Left lung (tissue), 10 donors: ENCODE data around the gene TCEA2. TPM values are rescaled to one million over a fixed set of nuclear protein-coding genes. Genes with fewer than 3 reads are reported as not detected.

Experiments used
- ATAC-seq: fragments of 200-7000 bp; cut with Tn5 transposase; one replicate; pipeline ENCODE4 v1.9.1; 2020; ENCODE audit warnings: moderate library complexity
- DNase-seq, 4 donors: peaks; one replicate each; pipeline ENCODE4 v3.0.0-alpha.2; 2013 to 2020
- H3K27ac ChIP-seq, 2 donors: fragments of 200-600 bp; sonication (generic) in 1 of 2; one replicate each; pipeline versions ENCODE4 v1.5.0 to v1.8.0; 2020 to 2021
- H3K27me3 ChIP-seq, 2 donors: fragments of 200-600 bp; sonication (generic) in 1 of 2; one replicate each; pipeline versions ENCODE4 v1.5.0 to v1.8.0; 2020 to 2021
- H3K36me3 ChIP-seq, 2 donors: fragments of 200-600 bp; sonication (generic) in 1 of 2; one replicate each; pipeline versions ENCODE4 v1.5.0 to v1.8.0; 2020 to 2021
- H3K4me1 ChIP-seq, 2 donors: fragments of 200-600 bp; one replicate each; pipeline ENCODE4 v1.8.0; 2021
- H3K4me3 ChIP-seq, 2 donors: fragments of 200-600 bp; sonication (generic) in 1 of 2; one replicate each; pipeline versions ENCODE4 v1.5.0 to v1.8.0; 2020 to 2021; ENCODE audit warnings: mild to moderate bottlenecking in 1 of 2
- H3K9me3 ChIP-seq, 2 donors: fragments of 200-600 bp; sonication (generic) in 1 of 2; one replicate each; pipeline versions ENCODE4 v1.5.0 to v1.8.0; 2020 to 2021
- CTCF ChIP-seq, 2 donors: fragments of 200-600 bp; sonication (generic) in 1 of 2; IDR thresholded peaks; one replicate each; pipeline versions ENCODE4 v1.5.0 to v1.8.0; 2021; ENCODE audit warnings: antibody characterized with exemption in 2 of 2
- intact Hi-C, 2 donors: fragments of 100-400 bp; cut with DNase I; formaldehyde crosslinking; loops; one replicate each; pipeline versions ENCODE4 v1.11.2 to v1.14.2; 2022
- polyA plus RNA-seq, 6 donors: library from polyadenylated mRNA; unstranded; fragments of 120-200 nt; gene quantifications; one replicate each; pipeline ENCODE4 v1.2.1, GENCODE V29; 2013; ENCODE audit not compliant: insufficient read length in 6 of 6
- total RNA-seq, 2 donors: library from RNA; stranded (reverse); fragmentation: NEBNext Ultra II Directional; extraction: Animal tissue kit (Norgen Biotek cat#: 25700); gene quantifications; one replicate each; pipeline ENCODE4 v1.2.1, GENCODE V29; 2021
- donor health status: DM: no; HTN: yes; CAD: no.
- donor health status: DM: no; HTN: no; CAD: no.

The TCEA2 gene
- total and polyA plus RNA-seq, 8 donors: 31.2 to 93.0 (median 75.9) TPM

- ATAC-seq (no peak), DNase-seq (no peak)
- Histone ChIP-seq H3K27me3 (peaks cover 9 to 32% of the 10 kb centered on the region in 2 donors), H3K4me3 (no peak overlapping the region), H3K4me1 (peaks cover 0 to under 1% of the 10 kb centered on the region in 2 donors), H3K27ac (no peak overlapping the region), H3K9me3 (no peaks in the 10 kb centered on the region), H3K36me3 (peaks cover 0 to 23% of the 10 kb centered on the region in 2 donors)
- intact Hi-C loops: no loop called here
- TF ChIP-seq CTCF (IDR thresholded peaks at IDR 0.05): no peak
Measured at GRCh38 chr20:64096535-64096934, 33.5 kb downstream of the TCEA2 start.

- Histone ChIP-seq H3K4me3 (no peak overlapping the region), H3K36me3 (peaks cover 0 to 23% of the 10 kb centered on the region in 2 donors), H3K27ac (no peak overlapping the region), H3K4me1 (peaks cover 6 to 14% of the 10 kb centered on the region in 2 donors), H3K9me3 (no peaks in the 10 kb centered on the region), H3K27me3 (peaks cover 26 to 45% of the 10 kb centered on the region in 2 donors)
- ATAC-seq: no peak
- no peak for TF ChIP-seq CTCF (IDR thresholded peaks at IDR 0.05)
- intact Hi-C loops: no loop called here
- DNase-seq: peak in 1 of 4 donors; percentile 67
Measured at GRCh38 chr20:64098471-64099013, 35.5 kb downstream of the TCEA2 start.

DNA sequence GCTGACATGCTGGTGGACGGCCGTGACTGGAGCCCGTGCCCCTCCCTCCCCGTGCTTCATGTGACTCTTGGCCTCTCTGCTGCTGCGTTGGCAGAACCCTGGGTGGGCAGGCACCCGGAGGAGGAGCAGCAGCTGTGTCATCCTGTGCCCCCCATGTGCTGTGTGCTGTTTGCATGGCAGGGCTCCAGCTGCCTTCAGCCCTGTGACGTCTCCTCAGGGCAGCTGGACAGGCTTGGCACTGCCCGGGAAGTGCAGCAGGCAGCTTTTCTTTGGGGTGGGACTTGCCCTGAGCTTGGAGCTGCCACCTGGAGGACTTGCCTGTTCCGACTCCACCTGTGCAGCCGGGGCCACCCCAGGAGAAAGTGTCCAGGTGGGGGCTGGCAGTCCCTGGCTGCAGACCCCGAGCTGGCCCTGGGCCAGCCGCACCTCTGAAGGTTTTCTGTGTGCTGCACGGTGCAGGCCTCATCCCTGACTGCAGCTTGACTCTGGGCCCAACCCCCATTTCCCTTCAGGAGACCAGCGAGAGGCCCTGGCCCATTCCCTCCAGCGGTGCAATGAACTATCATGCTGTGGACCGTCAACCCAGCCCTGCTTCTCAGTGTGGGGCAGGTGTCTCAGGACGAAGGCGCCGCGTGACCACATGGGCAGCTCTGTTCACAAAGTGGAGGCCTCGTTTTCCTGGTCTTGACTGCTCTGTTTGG, 36.2 kb downstream of the TCEA2 start:
- no peak for TF ChIP-seq CTCF (IDR thresholded peaks at IDR 0.05)
- Histone ChIP-seq H3K27ac (no peak overlapping the region), H3K4me1 (peaks cover 6 to 14% of the 10 kb centered on the region in 2 donors), H3K4me3 (no peak overlapping the region), H3K36me3 (peaks cover 0 to 23% of the 10 kb centered on the region in 2 donors), H3K9me3 (no peaks in the 10 kb centered on the region), H3K27me3 (peaks cover 26 to 52% of the 10 kb centered on the region in 2 donors)
- ATAC-seq (no peak), DNase-seq (peak in 1 of 4 donors; percentile 54)
- intact Hi-C loops: no loop called here

GRCh38 chr20:64099880-64100565, 37.0 kb downstream of the TCEA2 start:
- ATAC-seq: no peak
- intact Hi-C loops: no loop called here

More at GRCh38 chr20:64099880-64100565, 37.0 kb downstream of the TCEA2 start:
- no peaks in the 10 kb centered on the region for H3K9me3 ChIP-seq
- H3K4me1 ChIP-seq: peaks cover 6 to 14% of the 10 kb centered on the region in 2 donors
- DNase-seq: peak in 1 of 4 donors; percentile 34
- H3K27me3 ChIP-seq: peaks cover 26 to 56% of the 10 kb centered on the region in 2 donors
- H3K36me3 ChIP-seq: peaks cover 0 to 23% of the 10 kb centered on the region in 2 donors
- no peak overlapping the region for H3K4me3 ChIP-seq
- H3K27ac ChIP-seq: no peak overlapping the region
- TF ChIP-seq CTCF (IDR thresholded peaks at IDR 0.05): no peak
